Activated CD8-positive, alpha-beta memory T cell treated with anti-CD3 and anti-CD28 coated beads, Interleukin-2, amount 50 U/mL, for 48 hours (primary cell): ENCODE data around the gene HSD17B12.
"Not testable (repeated sequence)": the region's sequence is repeated elsewhere in the genome, so short reads cannot be mapped to it uniquely, and the experiment has no call there.

ENCODE experiments used
- DNase-seq: peaks from one replicate; pipeline ENCODE4 v3.0.0-alpha.2; 2020

Gene HSD17B12

GRCh38 chr11:43680521-43681400, at the start of gene HSD17B12:
Gene HSD17B12 (plus strand): TSS chr11:43680738. CDS start chr11:43680828, 90 bp downstream.
- DNase-seq: peak; percentile 98

GRCh38 chr11:43631732-43632131, 48.8 kb upstream of the HSD17B12 start:
- no peak for DNase-seq

- no peak for DNase-seq
These were observed 48.4 kb upstream of the HSD17B12 start for GRCh38 chr11:43632181-43632580.

GRCh38 chr11:43638717-43639116, 41.8 kb upstream of the HSD17B12 start:
- no peak for DNase-seq

GRCh38 chr11:43639224-43639623, 41.3 kb upstream of the HSD17B12 start:
- no peak for DNase-seq

GRCh38 chr11:43639920-43640319, 40.6 kb upstream of the HSD17B12 start:
- no peak for DNase-seq

GRCh38 chr11:43643898-43644620, 36.5 kb upstream of the HSD17B12 start:
- peak; percentile 92 for DNase-seq

GRCh38 chr11:43644621-43645299, 35.8 kb upstream of the HSD17B12 start:
- no peak for DNase-seq

- DNase-seq: no peak
These were observed 33.8 kb upstream of the HSD17B12 start for GRCh38 chr11:43646767-43647166.

GRCh38 chr11:43648888-43649287, 31.6 kb upstream of the HSD17B12 start:
- DNase-seq: no peak

GRCh38 chr11:43649501-43649900, 31.0 kb upstream of the HSD17B12 start:
- DNase-seq: no peak

- no peak for DNase-seq
These were observed 30.6 kb upstream of the HSD17B12 start for GRCh38 chr11:43649921-43650320.

- not testable (repeated sequence) for DNase-seq
These were observed 17.5 kb upstream of the HSD17B12 start for GRCh38 chr11:43663018-43663417.

GRCh38 chr11:43664295-43664694, 16.2 kb upstream of the HSD17B12 start:
- DNase-seq: no peak

GRCh38 chr11:43671284-43671683, 9.3 kb upstream of the HSD17B12 start:
- DNase-seq: not testable (repeated sequence)

GRCh38 chr11:43674560-43674959, 6.0 kb upstream of the HSD17B12 start:
- DNase-seq: no peak

GRCh38 chr11:43676933-43677332, 3.6 kb upstream of the HSD17B12 start:
- DNase-seq: no peak

GRCh38 chr11:43681401-43681942, 934 bp downstream of the HSD17B12 start:
- no peak for DNase-seq

- DNase-seq: not testable (repeated sequence)
These were observed 1.5 kb downstream of the HSD17B12 start for GRCh38 chr11:43682081-43682480.

- DNase-seq: no peak
These were observed 4.9 kb downstream of the HSD17B12 start for GRCh38 chr11:43685440-43685839.

GRCh38 chr11:43686207-43686606, 5.7 kb downstream of the HSD17B12 start:
- no peak for DNase-seq

GRCh38 chr11:43687120-43687791, 6.7 kb downstream of the HSD17B12 start:
- no peak for DNase-seq

- DNase-seq: no peak
These were observed 7.9 kb downstream of the HSD17B12 start for GRCh38 chr11:43688394-43688793.
